ENCODE measurements around the gene TDRD6. TPM values are rescaled to one million over a fixed set of nuclear protein-coding genes. Genes with fewer than 3 reads are reported as not detected.
"Not testable (repeated sequence)": the region's sequence is repeated elsewhere in the genome, so short reads cannot be mapped to it uniquely, and the experiment has no call there.

Gene TDRD6
- polyA plus RNA-seq, 3 donors, result 0.07 to 0.34 (median 0.07) TPM

- 1 to 2% (median 2%) methylated on average over 66 to 73 of the region's 73 CpGs for WGBS, 3 donors
- H3K27ac ChIP-seq (ENCODE audit: low read depth, low read length), result no peak within 1 kb of the TSS
Measured at GRCh38 chr6:46734867-46735719, 47.4 kb downstream of the TDRD6 start, which contains the start of gene PLA2G7. PLA2G7 (minus strand) TSS chr6:46735375; CDS start chr6:46722891, 12,484 bp downstream.

- WGBS, 3 donors, result 13 to 31% (median 22%) methylated on average over 8 of the region's 8 CpGs
- H3K27ac ChIP-seq (ENCODE audit: low read depth, low read length), result no peak overlapping the region
Measured at GRCh38 chr6:46735720-46736031, 48.0 kb downstream of the TDRD6 start.

- no peak overlapping the region for H3K27ac ChIP-seq (ENCODE audit: low read depth, low read length)
Measured at GRCh38 chr6:46736906-46737305, 49.2 kb downstream of the TDRD6 start.

GRCh38 chr6:46741482-46741881 is 53.8 kb downstream of the TDRD6 start:
- H3K27ac ChIP-seq (ENCODE audit: low read depth, low read length), result no peak overlapping the region
- WGBS, 3 donors, result 64 to 95% (median 86%) methylated on average over 2 of the region's 2 CpGs

- 93 to 96% (median 95%) methylated on average over 4 of the region's 4 CpGs for WGBS, 3 donors
- no peak overlapping the region for H3K27ac ChIP-seq (ENCODE audit: low read depth, low read length)
Measured at GRCh38 chr6:46741910-46742309, 54.2 kb downstream of the TDRD6 start.

- H3K27ac ChIP-seq (ENCODE audit: low read depth, low read length), result no peak overlapping the region
- WGBS, 3 donors, result 80 to 92% (median 87%) methylated on average over 1 of the region's 1 CpG
Measured at GRCh38 chr6:46743425-46744158, 55.9 kb downstream of the TDRD6 start.

GRCh38 chr6:46744159-46744725 is 56.6 kb downstream of the TDRD6 start:
- H3K27ac ChIP-seq (ENCODE audit: low read depth, low read length), result not testable (repeated sequence)
- WGBS, 3 donors, result 73 to 80% (median 78%) methylated on average over 3 of the region's 3 CpGs

GRCh38 chr6:46745973-46746372 is 58.3 kb downstream of the TDRD6 start:
- WGBS, 3 donors, result 62 to 69% (median 66%) methylated on average over 2 of the region's 2 CpGs
- no peak overlapping the region for H3K27ac ChIP-seq (ENCODE audit: low read depth, low read length)

GRCh38 chr6:46746696-46747095 is 59.0 kb downstream of the TDRD6 start, which contains the start of gene ANKRD66:
ANKRD66 (plus strand) TSS chr6:46746933; CDS start chr6:46751949, 5,016 bp downstream.
- 57 to 87% (median 72%) methylated on average over 1 of the region's 1 CpG for WGBS, 3 donors
- H3K27ac ChIP-seq (ENCODE audit: low read depth, low read length), result no peak within 1 kb of the TSS

- WGBS, 3 donors, result 89 to 96% (median 92%) methylated on average over 5 of the region's 5 CpGs
Measured at GRCh38 chr6:46748940-46749503, 61.3 kb downstream of the TDRD6 start.

GRCh38 chr6:46749731-46750130 is 62.0 kb downstream of the TDRD6 start:
- H3K27ac ChIP-seq (ENCODE audit: low read depth, low read length), result no peak overlapping the region
- 76 to 96% (median 93%) methylated on average over 5 of the region's 5 CpGs for WGBS, 3 donors

More at GRCh38 chr6:46748940-46749503, 61.3 kb downstream of the TDRD6 start:
- H3K27ac ChIP-seq (ENCODE audit: low read depth, low read length), result no peak overlapping the region

GRCh38 chr6:46751658-46752057 is 64.0 kb downstream of the TDRD6 start:
- no peak overlapping the region for H3K27ac ChIP-seq (ENCODE audit: low read depth, low read length)
- 64 to 88% (median 76%) methylated on average over 3 of the region's 3 CpGs for WGBS, 3 donors

Other genes starting within 250 kb of the TDRD6 start
- 1 to 10 TPM; 1.9 to 8.4 (median 4.7) TPM for gene RCAN2, start 196.4 kb upstream of the TDRD6 start, polyA plus RNA-seq
- gene CYP39A1, start 35.1 kb upstream of the TDRD6 start, polyA plus RNA-seq, result 1 to 10 TPM; 1.7 to 4.9 (median 4.8) TPM
- 10 to 100 TPM in 1 of 3 donors, 1 to 10 TPM in 2; 8.2 to 11.0 (median 9.7) TPM for gene SLC25A27, start 34.9 kb upstream of the TDRD6 start, polyA plus RNA-seq
- under 1 TPM; 0.25 to 0.74 (median 0.34) TPM for gene PLA2G7, start 47.5 kb downstream of the TDRD6 start, polyA plus RNA-seq
- gene ANKRD66, start 59.0 kb downstream of the TDRD6 start, polyA plus RNA-seq, result not detected
- under 1 TPM in 2 of 3 donors, not detected in 1; 0.05 to 0.09 TPM for gene MEP1A, start 105.5 kb downstream of the TDRD6 start, polyA plus RNA-seq
- gene ADGRF5, start 234.1 kb downstream of the TDRD6 start, polyA plus RNA-seq, result 10 to 100 TPM in 2 of 3 donors, 1 to 10 TPM in 1; 5.8 to 47.7 (median 21.3) TPM

Data from adipose tissue (tissue), 3 donors.